GM21360 (cell line): ENCODE data around the gene B4GALT3.

Experiments used
- ATAC-seq: cut with Tn5 transposase; IDR thresholded peaks from one replicate; pipeline ENCODE4 v1.9.1; 2021; ENCODE audit warnings: mild to moderate bottlenecking, moderate library complexity; ENCODE audit not compliant: unreplicated experiment

Gene B4GALT3

DNA sequence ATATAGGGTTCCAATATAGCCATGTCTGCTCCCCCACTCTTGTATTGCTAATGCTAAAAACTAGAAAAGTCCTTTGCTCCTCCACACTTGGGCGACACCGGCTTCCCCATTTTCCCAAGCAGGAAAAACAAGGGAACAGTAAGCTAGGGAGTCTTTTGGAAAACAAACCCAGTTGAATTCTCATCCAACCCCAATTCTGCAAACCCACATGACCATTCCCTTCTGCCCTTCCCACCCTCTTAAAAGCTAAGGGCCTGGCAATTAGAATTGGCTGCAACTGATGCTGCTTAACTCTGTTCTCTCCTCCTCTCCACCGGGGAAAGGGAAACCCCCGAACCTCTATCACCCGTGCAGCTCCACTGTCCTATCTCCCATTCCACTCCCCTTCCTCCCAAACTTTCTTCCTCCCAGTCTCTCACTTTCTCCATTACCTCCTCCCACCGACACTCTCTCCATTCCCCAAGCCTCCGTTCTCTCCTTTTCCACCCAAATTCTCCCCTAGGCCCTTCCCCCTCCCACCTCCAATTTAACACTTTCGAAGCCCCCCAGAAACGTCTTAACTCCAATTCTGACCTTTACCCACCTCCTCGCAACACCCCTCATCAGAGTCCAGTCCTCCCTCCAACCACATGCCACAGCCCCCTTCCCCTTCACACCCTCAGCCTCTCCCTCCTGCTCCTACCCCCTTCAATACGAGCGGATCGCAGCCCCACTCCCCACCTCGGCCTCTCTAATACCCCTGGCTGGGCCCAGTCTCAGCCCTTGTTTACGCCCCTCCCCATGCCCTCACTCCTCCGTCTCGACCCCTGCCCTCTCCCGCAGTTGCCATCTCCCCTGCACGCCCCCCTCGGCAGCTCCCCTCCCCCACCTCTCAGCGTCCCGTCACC, 45.5 kb downstream of the B4GALT3 start:
- no peak for ATAC-seq

DNA sequence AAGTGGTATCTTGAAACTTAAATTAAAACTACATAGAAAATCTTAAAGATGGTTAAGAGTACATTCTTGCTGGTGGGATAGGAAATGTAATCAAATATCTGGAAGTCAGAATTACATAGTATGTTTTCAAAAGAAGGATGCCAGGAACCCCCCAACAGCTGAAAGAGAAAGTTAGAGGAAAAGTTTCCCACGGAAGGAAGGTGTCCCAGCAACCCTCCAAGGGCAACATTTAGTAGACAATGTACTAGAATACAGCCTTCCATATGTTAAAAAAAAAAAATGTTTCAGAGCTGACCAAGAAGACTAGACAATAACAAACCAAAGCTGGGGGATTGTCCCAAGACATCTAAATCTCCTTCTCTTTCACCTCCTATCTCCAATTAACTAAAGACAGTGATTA, 47.0 kb downstream of the B4GALT3 start:
- ATAC-seq = no peak

DNA sequence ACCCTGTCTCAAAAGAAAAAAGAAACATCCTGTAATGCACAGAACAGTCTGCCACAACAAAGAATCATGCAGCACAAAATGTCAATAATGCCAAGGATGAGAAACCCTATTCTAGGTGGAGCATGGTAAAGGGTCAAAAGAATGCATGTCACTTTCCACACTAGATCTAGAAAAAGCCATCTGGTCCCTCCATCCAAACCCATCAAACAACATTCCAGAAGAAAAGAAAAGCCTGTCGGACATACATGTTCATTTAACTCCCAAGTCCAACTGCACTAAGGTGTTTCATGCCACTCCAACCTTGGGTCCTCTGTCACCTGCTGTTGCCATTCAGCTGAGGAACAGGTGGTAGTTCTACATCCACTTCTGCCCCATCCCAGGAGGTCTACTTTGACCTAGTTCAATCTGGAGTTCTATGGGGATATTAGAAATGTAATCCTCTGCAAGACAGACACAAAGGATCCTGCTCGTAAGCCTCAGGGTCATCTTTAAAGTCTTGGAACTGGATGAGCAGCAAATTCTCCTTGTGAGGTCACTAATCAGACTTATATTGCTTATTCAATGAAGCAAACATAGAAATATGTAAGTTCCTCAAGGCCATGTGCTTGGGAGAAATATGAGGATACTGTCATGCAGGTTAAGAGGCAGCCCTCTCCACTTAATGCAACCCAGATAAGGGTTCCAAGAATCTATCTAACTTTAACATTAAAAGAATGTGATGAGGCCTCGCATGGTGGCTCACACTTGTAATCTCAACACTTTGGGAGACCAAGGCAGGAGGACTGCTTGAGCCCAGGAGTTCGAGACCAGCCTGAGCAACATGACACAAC, 48.5 kb downstream of the B4GALT3 start:
- ATAC-seq = no peak

DNA sequence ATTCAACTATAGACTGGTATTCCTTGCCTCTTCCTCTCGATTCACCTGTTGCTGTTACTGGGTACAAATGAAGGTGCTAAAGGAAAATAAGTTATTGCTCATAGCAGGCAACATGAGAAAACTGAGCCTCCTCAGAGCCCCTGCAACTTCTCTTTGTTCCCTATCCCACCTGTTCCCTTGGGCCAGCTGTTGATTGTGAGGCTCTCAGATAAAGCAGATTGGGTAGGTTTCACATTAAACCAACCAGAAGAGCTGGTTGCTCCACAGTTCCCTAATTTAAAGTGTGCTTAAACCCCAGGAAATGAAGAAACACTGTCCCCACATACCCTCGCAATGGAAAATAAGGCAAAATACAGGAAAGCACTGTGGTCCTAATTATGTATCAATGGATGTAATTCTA, 49.7 kb downstream of the B4GALT3 start:
- no peak for ATAC-seq

DNA sequence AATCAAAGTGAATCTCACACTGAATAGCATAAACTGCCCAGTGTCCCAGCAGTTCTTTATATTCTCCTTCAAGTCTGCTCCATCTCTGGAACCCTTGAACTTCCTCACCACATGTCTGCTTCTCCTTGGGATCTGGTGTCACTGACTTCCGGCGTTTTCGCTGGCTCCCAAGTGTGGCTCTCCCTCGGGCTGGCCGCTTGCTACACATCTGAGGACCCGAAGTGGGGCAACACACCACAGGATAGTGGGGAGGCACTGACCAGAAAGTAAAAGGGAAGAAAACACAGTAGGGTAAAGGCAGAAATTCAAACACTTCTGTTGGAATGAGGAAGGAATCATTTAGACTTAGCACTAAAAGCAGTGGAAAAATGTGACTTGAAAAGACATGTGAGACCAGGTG, 54.3 kb downstream of the B4GALT3 start:
- no peak for ATAC-seq

DNA sequence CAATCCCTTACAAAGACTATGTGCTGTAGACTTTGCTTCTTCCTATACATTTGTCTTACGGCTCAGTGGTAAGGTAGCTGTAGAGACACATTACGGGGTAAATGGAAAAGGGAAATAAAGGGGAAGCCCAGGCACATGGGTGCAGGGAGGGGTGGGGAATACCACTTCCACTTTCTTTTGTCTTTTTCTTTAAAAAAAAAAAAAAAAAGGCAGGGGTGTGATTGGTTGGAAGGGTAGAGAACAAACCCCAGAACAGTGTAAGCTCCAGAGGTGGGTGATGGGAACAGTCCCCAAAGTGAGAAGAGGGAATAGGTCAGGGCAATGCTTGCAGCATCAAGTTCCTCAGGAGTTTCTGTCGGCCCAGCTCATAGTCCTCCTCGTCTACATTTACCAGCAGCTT, 55.5 kb downstream of the B4GALT3 start:
- ATAC-seq = no peak
